ENCODE results near the gene DMKN.

The DMKN gene, protein sequence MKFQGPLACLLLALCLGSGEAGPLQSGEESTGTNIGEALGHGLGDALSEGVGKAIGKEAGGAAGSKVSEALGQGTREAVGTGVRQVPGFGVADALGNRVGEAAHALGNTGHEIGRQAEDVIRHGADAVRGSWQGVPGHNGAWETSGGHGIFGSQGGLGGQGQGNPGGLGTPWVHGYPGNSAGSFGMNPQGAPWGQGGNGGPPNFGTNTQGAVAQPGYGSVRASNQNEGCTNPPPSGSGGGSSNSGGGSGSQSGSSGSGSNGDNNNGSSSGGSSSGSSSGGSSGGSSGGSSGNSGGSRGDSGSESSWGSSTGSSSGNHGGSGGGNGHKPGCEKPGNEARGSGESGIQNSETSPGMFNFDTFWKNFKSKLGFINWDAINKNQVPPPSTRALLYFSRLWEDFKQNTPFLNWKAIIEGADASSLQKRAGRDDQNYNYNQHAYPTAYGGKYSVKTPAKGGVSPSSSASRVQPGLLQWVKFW

DNA sequence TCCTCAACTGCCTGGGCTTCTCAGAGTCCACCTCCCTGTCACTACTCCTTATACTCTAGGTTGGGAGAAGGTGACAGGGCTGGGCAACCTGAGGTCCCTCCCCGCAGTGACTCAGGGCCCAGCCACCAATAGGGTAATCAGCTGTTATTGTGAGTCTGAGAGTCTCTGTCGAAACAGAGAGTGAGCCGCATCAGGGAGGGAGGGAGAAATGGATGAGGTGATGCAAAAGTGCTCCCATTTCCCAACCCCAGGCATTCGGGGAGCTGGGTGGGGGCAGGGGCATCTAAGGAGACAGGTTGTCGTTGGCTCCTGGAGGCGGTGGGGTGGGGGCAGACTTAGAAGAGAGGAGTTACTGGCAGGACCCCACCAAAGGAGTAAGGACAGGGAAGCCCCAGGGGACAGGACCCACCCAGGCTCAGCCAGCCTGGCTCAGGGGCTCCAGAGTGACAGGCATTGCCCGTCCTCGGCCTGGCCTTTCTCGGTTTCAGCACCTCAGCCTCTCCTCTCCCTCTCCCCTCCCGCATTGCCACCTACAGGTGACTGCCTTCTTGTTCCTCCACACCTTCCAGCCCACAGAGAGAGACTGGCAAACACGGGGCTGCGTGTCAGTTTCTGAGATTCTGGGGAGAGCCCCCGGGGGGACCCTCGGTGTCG, at the start of gene DMKN:
TSS of gene DMKN (minus strand) at position 22 of the 654 bp plus-strand sequence. CDS start 174 bp downstream, outside the sequence.
- CTCF ChIA-PET: no interaction called here
- peaks cover 63% of the 10 kb centered on the region for H3K27me3 Mint-ChIP-seq

DNA sequence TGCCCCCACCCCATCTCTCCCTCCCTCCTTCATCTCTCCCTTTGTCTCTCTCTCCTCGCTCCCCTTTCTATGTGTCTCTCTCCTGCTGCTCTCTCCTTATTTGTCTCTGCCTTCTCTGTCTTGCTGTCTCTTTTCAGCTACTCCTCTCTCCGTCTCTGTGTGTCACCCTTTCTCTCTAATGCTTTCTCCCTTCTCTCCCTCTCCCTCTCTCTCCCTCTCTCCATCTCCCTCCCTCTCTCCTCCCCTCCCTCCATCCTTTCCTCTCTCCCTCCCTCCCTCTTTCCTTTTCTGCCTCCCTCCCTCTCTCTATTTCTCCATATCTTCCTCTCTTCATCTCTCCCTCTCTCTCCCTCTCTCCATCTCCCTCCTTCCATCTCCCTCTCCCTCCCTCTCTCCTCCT, 49.3 kb upstream of the DMKN start:
- Mint-ChIP-seq H3K9me3 (no peaks in the 10 kb centered on the region), H3K27me3 (peaks cover 77% of the 10 kb centered on the region), H3K4me1 (peaks cover 7% of the 10 kb centered on the region), H3K27ac (no peak overlapping the region), H3K36me3 (no peaks in the 10 kb centered on the region), H3K4me3 (no peak overlapping the region)
- CTCF ChIA-PET: interaction anchor here (1.4 kb wide), 1 partner anchor 15 kb away, joined by 3 read pairs; no protein-coding TSS in a partner anchor
- no peak for DNase-seq

More for the DNA sequence above, at the start of gene DMKN:
- H3K36me3 Mint-ChIP-seq: no peaks in the 10 kb centered on the region
- peaks cover 18% of the 10 kb centered on the region for H3K4me1 Mint-ChIP-seq
- H3K4me3 Mint-ChIP-seq: no peak within 1 kb of the TSS
- no peak for DNase-seq
- H3K9me3 Mint-ChIP-seq: no peaks in the 10 kb centered on the region
- no peak within 1 kb of the TSS for H3K27ac Mint-ChIP-seq

DNA sequence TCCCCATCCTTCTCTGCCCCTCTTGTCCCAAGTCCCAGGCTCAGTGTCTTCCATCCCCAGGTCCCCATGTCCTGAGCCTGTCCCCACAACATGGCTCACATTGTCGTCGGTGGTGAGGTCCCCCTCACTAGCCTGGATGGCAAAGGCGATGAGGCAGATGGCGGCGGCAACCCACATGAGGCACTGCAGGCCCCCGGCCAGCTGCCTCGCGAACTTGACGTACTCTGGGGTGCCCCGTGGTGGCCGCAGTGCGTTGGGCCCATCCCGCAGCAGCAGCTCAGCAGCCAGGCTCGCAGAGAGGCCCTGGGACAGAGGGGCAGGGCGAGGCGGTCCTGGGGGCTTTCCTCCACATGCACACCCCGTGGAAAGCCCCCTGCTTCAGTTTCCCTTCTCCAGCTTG, 48.9 kb upstream of the DMKN start:
- no peaks in the 10 kb centered on the region for H3K9me3 Mint-ChIP-seq
- H3K4me3 Mint-ChIP-seq: no peak overlapping the region
- CTCF ChIA-PET: interaction anchor here (1.4 kb wide), 1 partner anchor 14 kb away, joined by 3 read pairs; no protein-coding TSS in a partner anchor
- H3K27me3 Mint-ChIP-seq: peaks cover 82% of the 10 kb centered on the region
- no peaks in the 10 kb centered on the region for H3K36me3 Mint-ChIP-seq
- no peak for DNase-seq
- no peak overlapping the region for H3K27ac Mint-ChIP-seq
- H3K4me1 Mint-ChIP-seq: peaks cover 8% of the 10 kb centered on the region

- no peaks in the 10 kb centered on the region for H3K36me3 Mint-ChIP-seq
- H3K9me3 Mint-ChIP-seq: no peaks in the 10 kb centered on the region
- peaks cover 12% of the 10 kb centered on the region for H3K4me1 Mint-ChIP-seq
- H3K27ac Mint-ChIP-seq: no peak overlapping the region
- peaks cover 85% of the 10 kb centered on the region for H3K27me3 Mint-ChIP-seq
- DNase-seq: no peak
- no peak overlapping the region for H3K4me3 Mint-ChIP-seq
- CTCF ChIA-PET: no interaction called here
Observed at GRCh38 chr19:35561436-35561835, 48.0 kb upstream of the DMKN start.

- Mint-ChIP-seq H3K4me3 (no peak overlapping the region), H3K27me3 (peaks cover 88% of the 10 kb centered on the region), H3K36me3 (no peaks in the 10 kb centered on the region), H3K9me3 (no peaks in the 10 kb centered on the region), H3K27ac (no peak overlapping the region), H3K4me1 (peaks cover 12% of the 10 kb centered on the region)
- CTCF ChIA-PET: interaction anchor here (1.3 kb wide), 1 partner anchor 12 kb away, joined by 3 read pairs; no protein-coding TSS in a partner anchor
- no peak for DNase-seq
Observed at GRCh38 chr19:35560677-35561076, 47.2 kb upstream of the DMKN start.

GRCh38 chr19:35560271-35560670, 46.8 kb upstream of the DMKN start:
- no peak for DNase-seq
- Mint-ChIP-seq H3K27me3 (peaks cover 88% of the 10 kb centered on the region), H3K4me1 (peaks cover 12% of the 10 kb centered on the region), H3K4me3 (no peak overlapping the region), H3K36me3 (no peaks in the 10 kb centered on the region), H3K9me3 (no peaks in the 10 kb centered on the region), H3K27ac (no peak overlapping the region)
- CTCF ChIA-PET: interaction anchor here (1.3 kb wide), 1 partner anchor 12 kb away, joined by 3 read pairs; no protein-coding TSS in a partner anchor

DNA sequence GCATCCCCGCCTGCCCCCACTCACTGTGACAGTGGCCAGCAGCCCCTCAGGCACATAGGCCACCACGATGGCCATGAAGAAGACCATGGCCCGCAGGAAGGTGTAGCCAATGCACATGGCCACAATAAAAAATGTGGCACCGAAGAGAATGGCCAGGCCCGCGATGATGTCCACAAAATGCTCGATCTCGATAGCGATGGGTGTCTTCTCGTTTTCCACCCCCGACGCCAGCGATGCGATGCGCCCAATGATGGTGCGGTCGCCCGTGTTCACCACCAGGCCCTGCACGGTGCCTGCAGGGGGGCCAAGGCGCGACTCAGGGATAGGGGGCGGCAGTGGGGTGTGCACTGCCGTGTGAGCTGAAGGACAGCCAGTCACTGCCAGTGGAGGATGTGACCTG, 46.3 kb upstream of the DMKN start:
- no peaks in the 10 kb centered on the region for H3K36me3 Mint-ChIP-seq
- peaks cover 12% of the 10 kb centered on the region for H3K4me1 Mint-ChIP-seq
- no peak overlapping the region for H3K27ac Mint-ChIP-seq
- no peak for DNase-seq
- CTCF ChIA-PET: interaction anchor here (1.3 kb wide), 1 partner anchor 12 kb away, joined by 3 read pairs; no protein-coding TSS in a partner anchor
- H3K27me3 Mint-ChIP-seq: peaks cover 86% of the 10 kb centered on the region
- no peaks in the 10 kb centered on the region for H3K9me3 Mint-ChIP-seq
- no peak overlapping the region for H3K4me3 Mint-ChIP-seq

- H3K27me3 Mint-ChIP-seq: peaks cover 84% of the 10 kb centered on the region
- H3K36me3 Mint-ChIP-seq: no peaks in the 10 kb centered on the region
- no peak overlapping the region for H3K4me3 Mint-ChIP-seq
- peaks cover 12% of the 10 kb centered on the region for H3K4me1 Mint-ChIP-seq
- no peak for DNase-seq
- no peaks in the 10 kb centered on the region for H3K9me3 Mint-ChIP-seq
- H3K27ac Mint-ChIP-seq: no peak overlapping the region
- CTCF ChIA-PET: no interaction called here
Observed at GRCh38 chr19:35559281-35559659, 45.8 kb upstream of the DMKN start.

DNA sequence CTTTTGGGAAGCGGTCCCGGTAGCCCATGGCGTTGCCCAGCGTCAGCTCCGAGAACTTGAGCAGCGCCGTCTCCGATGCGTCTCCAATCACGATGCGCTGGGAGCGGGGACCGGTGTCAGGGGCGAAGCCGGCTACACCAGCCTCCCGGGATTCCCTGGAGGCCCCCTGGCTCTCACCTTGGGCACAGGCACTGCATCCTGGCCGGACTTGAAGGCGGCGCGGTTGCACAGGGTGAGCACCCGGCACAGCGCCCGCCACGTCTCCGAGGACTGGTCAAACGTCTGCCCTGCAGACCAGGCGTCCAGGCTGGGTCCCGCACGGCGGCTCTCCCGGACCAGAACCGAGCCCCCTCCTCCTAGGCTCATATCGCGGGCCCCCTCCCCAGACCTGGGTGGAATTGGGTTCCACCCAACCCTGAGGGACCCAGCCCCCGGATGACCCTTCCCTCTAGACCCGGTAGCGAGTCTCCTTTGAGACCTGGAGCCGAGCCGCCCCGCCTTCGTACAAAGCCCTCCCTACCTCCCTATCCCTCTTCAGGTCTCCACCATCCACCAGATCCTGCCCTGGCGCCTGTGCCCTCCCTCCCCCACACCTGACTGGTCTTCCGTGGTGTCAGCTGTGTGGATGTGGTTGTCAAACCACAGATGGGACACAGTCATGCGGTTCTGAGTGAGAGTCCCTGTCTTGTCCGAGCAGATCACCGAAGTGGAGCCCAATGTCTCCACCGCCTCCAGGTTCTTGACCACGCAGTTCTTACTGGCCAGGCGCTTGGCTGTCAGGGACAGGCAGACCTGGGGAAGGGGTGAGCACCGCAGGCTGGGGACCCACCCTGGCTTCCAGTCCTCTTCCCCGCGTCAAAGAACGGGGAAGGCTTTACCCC, 45.2 kb upstream of the DMKN start:
- no peak for DNase-seq
- Mint-ChIP-seq H3K4me1 (peaks cover 12% of the 10 kb centered on the region), H3K9me3 (no peaks in the 10 kb centered on the region), H3K27ac (no peak overlapping the region), H3K4me3 (no peak overlapping the region), H3K27me3 (peaks cover 81% of the 10 kb centered on the region), H3K36me3 (no peaks in the 10 kb centered on the region)
- CTCF ChIA-PET: interaction anchor here (1.4 kb wide), 1 partner anchor 10 kb away, joined by 12 read pairs; no protein-coding TSS in a partner anchor

- Mint-ChIP-seq H3K36me3 (no peaks in the 10 kb centered on the region), H3K27me3 (peaks cover 79% of the 10 kb centered on the region), H3K9me3 (no peaks in the 10 kb centered on the region), H3K4me3 (peak overlapping the region; percentile 59), H3K27ac (no peak overlapping the region), H3K4me1 (peaks cover 12% of the 10 kb centered on the region)
- CTCF ChIA-PET: interaction anchor here (1.4 kb wide), 1 partner anchor 9 kb away, joined by 12 read pairs; no protein-coding TSS in a partner anchor
- peak; percentile 64 for DNase-seq
Observed at GRCh38 chr19:35557539-35558399, 44.3 kb upstream of the DMKN start.

- Mint-ChIP-seq H3K4me3 (peak overlapping the region; percentile 50), H3K9me3 (no peaks in the 10 kb centered on the region), H3K27me3 (peaks cover 73% of the 10 kb centered on the region), H3K4me1 (peaks cover 12% of the 10 kb centered on the region), H3K36me3 (no peaks in the 10 kb centered on the region), H3K27ac (no peak overlapping the region)
- CTCF ChIA-PET: interaction anchor here (1.1 to 1.4 kb wide), 4 partner anchors 8 to 263 kb away, joined by 3 to 12 read pairs (median 4); no protein-coding TSS in a partner anchor
- DNase-seq: no peak
Observed at GRCh38 chr19:35556846-35557538, 43.5 kb upstream of the DMKN start.

DNA sequence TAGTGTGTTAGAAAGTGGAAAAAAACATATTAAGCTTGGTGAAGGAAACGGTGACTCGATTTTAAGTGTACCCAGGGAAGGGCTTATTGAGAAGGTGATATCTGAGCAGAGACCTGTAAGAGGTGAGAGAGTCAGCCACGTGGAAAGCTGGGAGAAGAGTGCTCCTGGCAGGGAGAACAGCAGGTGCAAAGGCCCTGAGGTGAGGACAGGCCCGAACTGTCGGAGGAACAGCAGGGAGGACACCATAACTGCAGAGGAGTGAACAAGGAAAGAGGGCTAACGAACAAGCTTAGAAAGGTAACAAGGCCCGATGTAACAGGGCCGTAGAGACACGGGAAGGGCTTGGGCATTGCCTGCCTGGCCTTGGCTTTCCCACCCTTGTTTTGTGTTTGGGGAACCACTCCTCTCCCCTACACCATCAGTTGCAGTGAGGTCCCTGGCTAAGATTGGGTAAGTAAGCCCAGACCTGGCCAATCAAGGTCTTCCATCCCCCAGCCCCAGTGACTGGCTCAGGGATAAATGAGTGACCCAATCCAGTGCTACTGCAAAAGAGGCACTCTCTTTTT, 42.7 kb upstream of the DMKN start:
- Mint-ChIP-seq H3K4me3 (no peak overlapping the region), H3K36me3 (no peaks in the 10 kb centered on the region), H3K27ac (no peak overlapping the region), H3K4me1 (peaks cover 12% of the 10 kb centered on the region), H3K27me3 (peaks cover 67% of the 10 kb centered on the region), H3K9me3 (no peaks in the 10 kb centered on the region)
- CTCF ChIA-PET: interaction anchor here (1.0 to 1.3 kb wide), 4 partner anchors 8 to 264 kb away, joined by 3 to 4 read pairs (median 3); no protein-coding TSS in a partner anchor
- no peak for DNase-seq
